Retinal pigment epithelial cell (primary cell): Measurements from ENCODE around the gene CD40.

Experiments used
- DNase-seq: peaks from one replicate; pipeline ENCODE4 v3.0.0-alpha.2; 2010; ENCODE audit warnings: low read depth
- H3K4me3 ChIP-seq: 2 replicates; pipeline ENCODE4 v1.5.1; 2011; ENCODE audit warnings: mild to moderate bottlenecking, low read length, control low read depth, moderate library complexity
- CTCF ChIP-seq: conservative IDR thresholded peaks from 2 replicates; pipeline ENCODE4 v1.5.1; 2011; ENCODE audit warnings: low read depth, low read length, control low read depth, inconsistent platforms

CD40 gene

GRCh38 chr20:46117704-46118467 lies at the start of gene CD40:
Gene CD40, plus strand, starts transcription at chr20:46118314. Its CDS starts 30 bp downstream, at chr20:46118344.
- no peak for DNase-seq
- no peak for TF ChIP-seq CTCF
- peak within 1 kb of the TSS; percentile 32 for H3K4me3 ChIP-seq

DNA sequence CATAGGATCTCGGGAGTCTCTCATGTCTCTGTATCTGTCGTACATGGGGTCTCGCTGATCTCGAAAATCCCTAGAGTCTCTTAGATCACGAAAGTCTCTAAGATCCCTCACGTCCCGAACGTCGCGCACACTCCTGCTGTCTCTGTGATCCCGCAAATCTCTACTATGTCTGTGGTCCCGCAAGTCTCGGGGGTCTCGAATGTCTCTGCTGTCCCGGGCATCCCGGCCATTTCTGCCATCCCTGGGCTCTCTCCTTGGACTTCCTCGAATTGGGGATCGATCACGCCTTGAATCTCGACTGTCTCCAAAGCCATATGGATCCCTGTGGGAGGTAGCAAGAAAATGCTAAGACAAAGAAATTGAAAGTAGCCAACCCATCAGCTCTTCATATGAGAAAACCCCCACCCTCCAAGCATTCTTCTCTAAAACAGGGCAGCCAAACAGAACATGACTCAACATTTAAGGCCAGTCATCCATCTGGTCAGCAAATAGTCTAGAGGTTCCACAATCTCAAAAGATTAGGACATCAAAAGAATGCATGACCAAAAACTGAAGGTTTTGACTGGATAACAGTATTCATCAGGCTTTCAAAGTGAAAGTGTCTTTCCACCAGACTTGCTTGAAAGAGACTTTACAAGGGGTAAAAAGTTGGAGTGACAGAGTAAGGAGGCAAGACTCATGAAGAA lies 47.8 kb upstream of the CD40 start:
- DNase-seq, result no peak
- no peak for TF ChIP-seq CTCF
- no peak overlapping the region for H3K4me3 ChIP-seq

DNA sequence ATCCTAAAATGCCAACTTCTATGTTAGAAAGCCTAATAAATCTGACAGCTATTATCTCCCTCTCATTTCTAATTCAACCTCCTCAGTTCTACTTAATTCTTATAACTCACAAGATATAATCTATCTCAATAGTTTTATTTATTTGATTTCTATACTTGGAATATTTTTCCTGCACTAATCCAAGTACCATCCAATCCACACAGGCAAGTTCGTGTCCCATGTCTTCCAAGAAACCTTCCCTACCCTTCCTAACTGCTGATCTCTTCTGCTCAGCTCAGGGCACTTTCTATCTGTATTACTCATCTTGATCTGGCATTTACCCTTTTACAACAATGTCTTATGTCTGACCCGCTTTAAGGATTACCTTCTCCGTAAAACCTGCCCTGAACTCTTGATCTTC lies 46.5 kb upstream of the CD40 start:
- no peak for TF ChIP-seq CTCF
- DNase-seq, result no peak
- no peak overlapping the region for H3K4me3 ChIP-seq

- H3K4me3 ChIP-seq, result no peak overlapping the region
- no peak for TF ChIP-seq CTCF
- DNase-seq, result no peak
These were observed 45.1 kb upstream of the CD40 start for GRCh38 chr20:46073024-46073423.

- no peak for DNase-seq
- no peak for TF ChIP-seq CTCF
- no peak overlapping the region for H3K4me3 ChIP-seq
These were observed 44.7 kb upstream of the CD40 start for GRCh38 chr20:46073443-46073842.

GRCh38 chr20:46074006-46074405 lies 44.1 kb upstream of the CD40 start:
- no peak for DNase-seq
- no peak for TF ChIP-seq CTCF
- no peak overlapping the region for H3K4me3 ChIP-seq

DNA sequence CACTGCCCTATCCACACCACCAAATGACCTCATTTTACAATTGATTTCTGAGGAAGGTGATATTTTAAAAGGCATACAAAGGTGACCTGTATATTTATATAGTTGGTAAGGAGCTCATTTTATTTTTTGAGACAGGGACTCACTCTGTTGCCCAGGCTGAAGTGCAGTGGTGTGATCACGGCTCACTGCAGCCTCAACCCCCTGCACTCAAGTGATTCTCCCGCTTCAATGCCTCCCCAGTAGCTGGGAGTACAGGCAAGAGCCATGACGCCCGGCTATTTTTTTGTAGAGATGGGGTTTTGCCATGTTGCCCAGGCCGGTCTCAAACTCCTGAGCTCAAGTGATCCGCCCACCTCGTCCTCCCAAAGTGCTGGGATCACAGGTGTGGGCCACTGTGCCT lies 41.3 kb upstream of the CD40 start:
- TF ChIP-seq CTCF, result no peak
- no peak overlapping the region for H3K4me3 ChIP-seq
- DNase-seq, result no peak
